ENCODE results near the gene FAM200B.

Gene FAM200B

DNA sequence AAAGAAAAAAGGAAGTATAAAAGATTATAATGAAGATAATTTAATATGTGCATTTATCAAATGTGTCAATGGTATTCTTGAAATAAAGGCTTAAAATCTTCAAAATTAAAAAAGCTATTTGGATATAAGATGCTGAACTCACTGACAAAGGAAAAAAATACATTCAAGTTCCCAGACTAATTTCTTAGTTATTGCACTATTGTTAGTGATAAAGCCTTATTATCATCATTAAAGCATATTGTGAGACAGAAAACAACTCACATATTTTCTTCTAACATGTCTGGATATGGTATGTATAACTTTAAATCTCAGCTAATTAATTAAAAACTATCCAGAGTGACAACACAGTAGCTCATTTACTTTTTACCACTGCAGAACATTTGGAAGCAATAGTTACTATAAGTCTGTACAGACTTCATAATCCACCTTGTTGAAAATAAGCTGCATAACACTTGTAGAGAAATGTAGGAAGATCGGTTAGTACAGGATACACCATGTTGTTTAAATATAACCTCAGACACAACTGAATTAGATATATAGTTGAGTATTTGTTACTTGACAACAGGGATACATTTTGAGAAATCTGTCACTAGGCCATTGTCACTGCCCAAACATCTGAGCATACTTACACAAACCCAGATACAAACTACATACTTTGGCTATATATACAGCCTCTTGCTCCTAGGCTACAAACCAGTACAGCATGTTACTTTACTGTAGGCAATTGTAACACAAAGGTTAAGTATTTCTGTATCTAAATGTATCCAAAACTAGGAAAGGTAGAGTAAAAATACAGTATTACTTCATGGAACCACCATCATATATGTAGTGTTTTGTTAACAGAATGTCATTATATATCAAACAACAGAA, 12.8 kb upstream of the FAM200B start:
- DNase-seq: no peak

DNA sequence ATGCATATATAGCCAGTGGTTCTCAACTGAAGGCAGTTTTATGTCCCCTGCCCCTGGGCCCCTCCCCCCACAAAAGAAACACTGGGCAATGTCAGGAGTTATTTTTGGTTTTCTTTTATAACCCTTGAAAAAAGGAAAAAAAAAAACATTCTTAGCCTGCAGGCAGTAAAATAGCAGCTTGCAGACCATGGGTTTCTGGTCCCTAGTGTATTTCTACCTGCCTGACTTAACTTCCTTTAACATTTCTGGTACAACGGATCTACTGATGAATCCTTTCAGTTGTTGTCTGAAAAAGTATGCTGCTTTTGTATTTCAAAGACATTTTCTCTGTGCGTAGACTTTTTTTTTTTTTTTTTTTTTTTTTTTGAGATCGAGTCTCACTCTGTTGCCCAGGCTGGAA, 11.1 kb upstream of the FAM200B start:
- no peak for DNase-seq

DNA sequence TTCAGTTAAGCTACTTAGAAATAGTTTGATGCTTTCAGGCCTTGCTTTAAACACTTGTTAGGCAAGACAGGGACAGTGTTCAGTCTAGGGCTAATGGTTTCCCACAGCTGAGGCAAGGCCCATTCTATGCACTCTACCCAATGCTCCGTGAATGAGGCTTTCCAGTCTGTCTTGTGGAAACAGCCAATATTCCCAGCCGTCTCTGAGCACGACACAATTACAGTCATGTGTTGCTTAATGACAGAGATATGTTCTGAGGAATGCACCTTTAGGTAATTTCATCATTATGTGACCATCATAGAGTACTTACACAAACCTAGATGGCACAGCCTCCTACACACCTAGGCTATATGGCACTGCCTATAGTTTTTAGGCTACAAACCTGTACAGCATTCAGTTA, 9.5 kb upstream of the FAM200B start:
- DNase-seq: no peak

DNA sequence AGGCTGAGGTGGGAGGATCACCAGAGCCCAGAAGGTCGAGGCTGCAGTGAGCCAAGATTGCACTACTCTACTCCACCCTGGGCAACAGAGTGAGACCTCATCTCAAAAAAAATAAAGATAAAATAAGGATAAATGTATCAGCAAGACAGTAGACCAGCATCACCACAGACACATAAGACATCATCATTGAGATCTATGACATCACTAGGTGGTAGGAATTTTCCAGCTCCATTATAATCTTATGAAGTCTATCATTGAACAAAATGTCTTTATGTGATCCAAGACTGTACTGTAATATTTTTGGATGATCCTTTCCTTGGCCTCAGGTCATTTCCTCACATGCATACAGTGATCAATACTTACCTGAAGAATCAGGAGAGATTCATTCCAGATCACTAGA, 8.3 kb upstream of the FAM200B start:
- no peak for DNase-seq

DNA sequence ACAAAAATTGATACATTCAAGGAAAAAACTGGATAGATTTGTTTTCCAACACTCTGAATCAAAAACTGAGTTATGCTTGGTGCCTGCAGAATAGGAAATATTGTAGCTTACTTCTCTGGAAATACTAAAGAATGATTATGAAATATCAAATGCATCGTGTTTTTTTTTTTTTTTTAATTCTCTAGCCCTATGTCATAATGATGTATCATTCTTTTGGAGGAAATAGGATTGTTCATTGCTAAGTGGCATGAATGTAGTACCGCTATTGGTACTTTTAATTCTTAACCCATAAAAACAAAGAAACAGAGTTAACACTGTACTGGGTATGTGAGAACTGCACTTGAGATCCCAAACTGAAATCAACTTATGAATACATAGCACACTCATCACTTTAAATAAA, 7.6 kb upstream of the FAM200B start:
- no peak for DNase-seq

DNA sequence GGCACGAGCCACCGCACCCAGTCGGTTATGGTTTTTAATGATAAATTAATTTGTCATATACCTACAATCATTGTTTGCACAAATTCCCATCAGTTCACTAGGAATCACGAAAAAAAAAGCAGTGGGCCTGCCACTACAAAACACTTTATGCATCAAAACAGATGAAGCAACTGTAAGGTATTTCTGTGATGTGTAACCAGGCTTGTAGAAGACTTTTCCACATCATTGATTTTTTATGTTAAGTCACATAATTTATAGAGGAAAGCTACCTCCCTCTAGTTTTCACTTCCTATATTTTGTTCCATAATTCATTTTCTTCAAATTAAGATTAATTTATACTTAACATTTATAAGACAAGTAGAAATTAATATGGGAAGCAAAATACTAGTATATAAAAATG, 6.7 kb upstream of the FAM200B start:
- no peak for DNase-seq

DNA sequence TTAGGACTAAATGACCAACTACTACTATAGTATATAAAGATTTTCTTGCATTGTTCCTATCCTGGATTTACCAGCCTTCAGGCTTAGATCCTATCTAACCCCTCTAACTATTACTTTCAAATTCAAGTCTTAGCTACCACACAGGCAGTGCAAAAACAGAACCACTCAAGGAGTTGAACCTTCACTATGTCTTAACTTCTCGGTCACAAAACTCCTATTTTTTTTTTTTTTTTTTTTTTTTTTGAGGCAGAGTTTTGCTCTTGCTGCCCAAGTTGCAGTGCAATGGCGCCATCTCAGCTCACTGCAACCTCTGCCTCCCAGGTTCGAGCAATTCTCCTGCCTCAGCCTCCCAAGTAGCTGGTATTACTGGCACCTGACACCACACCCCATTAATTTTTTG, 6.3 kb upstream of the FAM200B start:
- DNase-seq: no peak

DNA sequence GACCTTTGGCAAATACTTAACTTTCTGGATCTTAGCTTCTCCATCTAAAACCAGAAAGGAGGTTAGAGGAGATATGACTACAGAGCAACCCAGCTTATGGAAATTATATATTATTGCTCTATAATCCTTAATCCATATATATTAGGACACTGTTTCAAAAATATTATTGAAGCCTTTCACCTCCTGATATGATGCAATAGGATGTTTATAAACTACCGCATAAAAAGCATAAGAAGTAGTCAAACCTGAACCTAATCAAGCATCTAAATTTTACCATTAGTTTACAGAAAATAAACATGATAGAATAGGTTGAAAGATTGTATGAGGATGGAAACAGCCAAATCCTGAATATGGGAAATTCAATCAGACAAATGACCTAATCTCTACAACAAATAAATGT, 5.6 kb upstream of the FAM200B start:
- no peak for DNase-seq

DNA sequence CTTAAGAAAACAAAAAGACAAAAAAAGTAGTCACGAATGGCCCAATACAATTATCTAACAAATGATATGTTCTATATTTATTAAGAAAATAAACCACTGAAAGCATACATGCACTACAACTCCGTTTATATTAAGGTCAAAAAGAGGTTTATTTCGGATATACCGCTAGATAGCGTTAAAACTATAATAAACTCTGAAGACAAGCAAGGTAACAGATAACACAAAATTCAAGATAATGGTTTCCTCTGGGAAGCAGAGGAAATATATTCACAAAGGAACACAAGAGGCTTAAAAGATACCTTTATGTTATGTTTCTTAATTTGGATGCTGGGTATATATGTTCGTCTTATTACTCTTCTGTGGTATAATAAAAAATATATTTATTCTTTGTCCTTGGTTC, 4.7 kb upstream of the FAM200B start:
- no peak for DNase-seq

DNA sequence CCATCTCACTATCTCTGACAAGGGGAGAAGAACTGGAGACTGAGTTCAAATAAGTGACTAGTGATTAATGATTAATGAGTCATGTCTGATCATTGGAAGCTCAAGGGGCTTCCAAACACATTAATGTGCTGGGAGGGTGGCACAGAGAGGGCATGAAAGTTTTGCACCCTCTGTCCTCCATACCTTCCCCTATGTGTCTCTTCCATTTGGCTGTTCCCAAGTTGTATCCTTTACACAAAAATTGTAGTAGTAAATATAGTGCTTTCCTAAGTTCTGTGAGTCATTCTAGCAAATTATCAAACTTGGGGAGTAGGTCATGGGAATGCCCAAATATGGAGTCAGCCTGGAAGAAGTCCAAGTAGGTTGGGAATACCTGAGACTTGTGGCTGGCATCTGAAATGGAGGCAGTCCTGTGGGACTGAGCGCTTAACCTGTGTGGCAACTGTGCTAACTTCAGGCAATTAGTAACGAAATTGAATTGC, 4.1 kb upstream of the FAM200B start:
- peak; percentile 61 for DNase-seq

DNA sequence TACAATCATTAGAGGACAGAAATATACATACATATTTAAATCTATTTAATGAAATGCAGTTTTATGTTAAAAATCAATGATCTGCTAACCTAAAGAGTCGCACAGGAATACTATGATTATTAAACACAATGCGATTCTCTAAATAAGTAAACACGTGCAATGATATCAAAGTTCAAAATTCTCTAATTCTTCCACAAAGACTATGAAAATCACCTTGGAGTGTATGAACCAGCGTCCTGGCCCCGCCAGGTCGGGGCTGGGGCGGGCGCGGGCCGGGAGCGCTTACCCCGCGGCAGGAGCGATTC, 608 bp upstream of the FAM200B start:
- DNase-seq: no peak

DNA sequence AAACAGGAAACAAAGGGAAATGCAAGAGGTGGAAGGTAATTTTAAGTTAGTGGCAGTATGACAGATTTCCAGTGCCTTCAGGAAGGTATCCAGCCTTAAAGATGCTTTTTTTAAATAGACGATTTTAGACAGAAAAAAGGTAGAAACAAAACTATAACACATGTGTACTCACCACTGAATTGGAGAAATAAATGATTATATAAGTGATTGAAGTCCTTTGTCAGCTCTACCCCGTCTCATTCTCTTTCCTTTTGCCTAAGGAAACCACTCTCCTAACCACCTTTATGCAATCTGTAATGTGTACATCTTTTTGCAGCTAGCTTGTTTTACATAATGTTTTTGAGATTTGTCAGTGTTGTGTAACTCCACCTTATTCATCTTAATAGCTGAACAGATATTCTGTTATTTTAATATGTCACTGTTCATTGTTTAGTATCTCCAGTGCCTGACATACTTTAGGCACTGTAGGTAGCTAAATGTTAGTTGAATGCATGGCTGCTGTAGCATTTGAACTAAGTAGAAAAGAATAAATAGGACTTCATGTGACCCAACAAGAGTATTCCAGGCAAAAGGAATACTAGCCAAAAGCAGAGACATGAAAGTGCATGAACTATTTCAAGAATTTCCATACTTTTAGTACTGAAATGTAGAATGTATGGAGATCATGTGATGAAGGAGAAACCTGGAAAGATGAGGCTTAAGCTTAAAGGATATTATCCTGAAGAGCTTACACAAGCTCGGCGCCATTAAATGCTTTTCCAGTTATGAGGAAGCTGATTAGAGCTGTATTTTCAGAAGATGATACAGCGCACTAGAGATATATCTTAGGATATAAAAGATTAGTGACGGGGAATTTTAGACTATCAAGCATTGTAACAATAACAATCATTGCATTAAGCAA, 865 bp downstream of the FAM200B start:
- no peak for DNase-seq

DNA sequence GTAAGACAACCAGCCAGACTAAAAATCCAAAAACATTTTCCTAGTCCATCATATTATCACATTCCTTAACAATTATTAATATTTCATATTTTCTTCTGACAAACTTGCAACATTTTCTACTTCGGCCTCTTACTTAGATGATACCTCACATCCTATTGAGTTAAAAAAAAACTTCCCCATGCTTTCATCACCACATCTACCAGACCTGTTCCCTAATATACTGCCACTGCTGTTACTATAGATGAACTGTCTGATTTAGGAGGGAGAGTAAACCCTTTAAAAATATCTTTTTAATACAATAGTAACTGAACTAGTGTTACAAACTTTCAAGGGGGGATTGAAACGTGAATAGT, 1.5 kb downstream of the FAM200B start:
- no peak for DNase-seq

DNA sequence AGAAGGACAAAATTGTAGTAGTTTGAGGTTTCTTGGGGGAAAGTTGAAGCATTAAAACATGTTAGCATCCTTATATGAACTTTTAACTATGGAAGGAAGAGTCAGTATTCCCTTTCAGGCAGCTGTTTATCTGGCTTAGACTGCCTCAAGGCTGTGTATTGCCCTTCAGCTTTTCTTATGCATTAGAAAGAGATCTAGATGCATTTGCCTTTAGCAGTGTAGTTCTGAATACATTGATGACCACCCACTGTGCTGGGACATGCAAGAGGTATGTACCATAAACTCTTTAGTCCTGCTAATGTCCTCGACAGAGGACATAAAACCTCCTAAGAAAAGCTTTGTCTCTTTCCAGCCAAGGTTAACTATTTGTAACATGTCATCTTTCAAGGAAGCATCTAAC, 2.9 kb downstream of the FAM200B start:
- DNase-seq: no peak

DNA sequence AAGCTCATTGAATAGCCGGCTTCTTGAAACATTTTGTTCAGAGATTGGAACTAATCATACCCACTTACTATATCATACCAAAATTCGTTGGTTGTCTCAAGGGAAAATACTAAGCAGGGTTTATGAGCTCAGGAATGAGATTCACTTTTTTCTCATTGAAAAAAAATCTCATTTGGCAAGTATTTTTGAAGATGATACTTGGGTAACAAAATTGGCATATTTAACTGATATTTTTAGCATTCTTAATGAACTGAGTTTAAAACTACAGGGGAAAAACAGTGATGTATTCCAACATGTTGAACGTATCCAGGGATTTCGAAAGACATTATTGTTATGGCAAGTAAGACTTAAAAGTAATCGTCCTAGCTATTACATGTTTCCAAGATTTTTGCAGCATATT, 6.4 kb downstream of the FAM200B start:
- no peak for DNase-seq

DNA sequence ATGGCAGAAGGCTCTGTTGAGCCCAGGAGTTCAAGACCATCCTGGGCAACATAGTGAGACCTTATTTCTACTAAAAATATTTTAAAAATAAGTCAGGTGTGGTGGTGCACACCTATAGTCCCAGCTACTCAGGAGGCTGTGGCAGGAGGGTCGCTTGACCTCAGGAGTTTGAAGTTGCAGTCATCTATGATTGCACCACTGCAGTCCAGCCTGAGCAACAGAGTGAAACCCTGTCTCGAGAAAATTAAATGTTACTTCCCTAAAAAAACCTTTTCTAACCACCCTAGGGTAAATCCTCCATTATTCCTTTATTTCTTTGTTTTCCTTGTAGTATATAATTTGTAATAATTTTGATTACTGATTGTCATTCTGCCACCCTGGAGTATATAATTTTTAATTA, 7.9 kb downstream of the FAM200B start:
- DNase-seq: no peak

DNA sequence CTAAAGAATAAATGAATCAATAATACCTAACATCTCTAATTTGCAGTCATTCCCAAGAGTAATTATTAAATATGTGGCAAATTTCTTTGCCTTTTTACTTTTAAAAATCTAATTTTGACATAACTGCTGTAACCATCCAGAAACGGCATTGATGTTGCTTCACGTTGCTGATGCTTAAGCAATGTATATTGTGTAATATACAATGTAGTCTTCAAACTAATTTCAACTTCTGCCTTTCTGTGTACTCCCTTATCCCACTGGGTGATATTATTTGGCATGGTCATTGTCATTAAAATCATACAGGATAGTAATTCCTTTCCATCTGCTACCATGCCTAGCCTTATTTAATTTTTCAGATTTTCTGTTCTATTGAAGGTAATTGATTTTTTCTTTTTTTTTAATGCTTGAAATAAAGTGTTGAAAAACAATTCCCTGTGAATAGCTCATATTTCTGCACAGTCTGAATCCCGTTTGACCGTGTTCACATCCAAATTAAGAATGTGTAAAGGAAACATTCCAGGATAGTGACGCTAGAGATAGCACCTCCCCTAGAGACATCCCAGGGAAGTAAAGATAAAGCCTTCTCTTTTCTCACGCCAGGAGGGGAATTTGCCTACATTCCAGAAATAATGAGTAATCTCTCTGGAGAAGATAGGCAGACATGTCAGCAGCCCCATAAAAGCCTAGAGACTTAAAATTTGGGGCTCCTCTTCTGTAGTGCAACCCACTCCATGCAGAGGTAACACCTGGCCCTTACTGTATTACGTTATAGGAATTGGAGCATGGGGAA, 8.6 kb downstream of the FAM200B start:
- DNase-seq: no peak

DNA sequence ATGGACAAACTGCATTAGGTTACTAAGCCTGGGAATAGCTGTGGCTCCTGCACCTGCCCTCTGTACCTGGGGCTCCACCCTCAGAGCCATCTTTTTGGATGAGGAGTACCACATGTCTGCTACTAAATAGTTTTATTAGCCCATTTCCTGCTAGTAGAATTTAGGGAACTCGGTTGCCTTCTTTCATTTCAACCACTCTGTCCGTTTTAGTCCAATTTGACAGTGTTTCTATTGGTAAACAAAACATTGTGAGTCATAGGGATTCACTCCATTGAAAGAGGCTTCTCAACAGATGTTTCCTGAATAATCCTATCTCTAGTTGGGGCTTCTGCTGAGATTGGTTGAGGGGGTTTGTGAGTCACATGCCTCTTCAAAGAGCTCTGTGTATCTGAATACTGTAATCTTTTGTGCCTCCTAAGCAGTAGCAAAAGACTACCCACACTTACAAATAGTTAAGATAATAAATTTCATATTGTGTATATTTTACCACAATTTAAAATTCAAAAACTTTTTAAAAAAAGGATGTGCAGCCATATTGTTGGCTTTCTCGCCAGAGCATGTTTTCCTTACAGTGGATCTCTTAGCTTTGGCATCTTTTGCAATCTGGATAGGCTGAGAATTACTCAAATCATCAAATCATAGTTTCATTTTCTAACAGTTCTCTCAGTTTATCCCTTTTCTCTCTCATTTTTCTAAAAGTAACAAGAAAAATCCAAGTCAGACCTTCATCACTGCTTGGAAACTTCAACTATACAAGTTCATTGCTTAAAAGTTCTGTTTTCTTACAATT, 9.9 kb downstream of the FAM200B start:
- peak; percentile 89 for DNase-seq

DNA sequence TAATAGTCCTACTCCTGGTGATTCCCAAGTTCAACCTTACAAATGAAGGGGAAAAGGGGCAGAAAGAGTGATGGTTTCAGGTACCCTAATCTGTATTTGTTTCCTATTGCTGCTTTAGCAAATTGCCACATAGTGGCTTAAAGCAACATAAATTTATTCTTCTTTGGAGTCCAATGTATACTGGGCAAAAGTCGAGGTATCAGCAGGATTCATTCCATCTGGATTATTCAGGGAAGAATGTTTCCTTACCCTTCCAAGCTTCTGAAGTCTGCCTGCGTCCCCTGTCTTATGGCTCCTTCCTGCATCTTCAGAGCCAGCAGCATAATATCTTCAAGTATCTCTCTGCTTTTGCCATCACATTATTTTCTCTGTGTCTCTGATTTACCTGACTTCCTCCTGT, 11.0 kb downstream of the FAM200B start:
- DNase-seq: no peak

DNA sequence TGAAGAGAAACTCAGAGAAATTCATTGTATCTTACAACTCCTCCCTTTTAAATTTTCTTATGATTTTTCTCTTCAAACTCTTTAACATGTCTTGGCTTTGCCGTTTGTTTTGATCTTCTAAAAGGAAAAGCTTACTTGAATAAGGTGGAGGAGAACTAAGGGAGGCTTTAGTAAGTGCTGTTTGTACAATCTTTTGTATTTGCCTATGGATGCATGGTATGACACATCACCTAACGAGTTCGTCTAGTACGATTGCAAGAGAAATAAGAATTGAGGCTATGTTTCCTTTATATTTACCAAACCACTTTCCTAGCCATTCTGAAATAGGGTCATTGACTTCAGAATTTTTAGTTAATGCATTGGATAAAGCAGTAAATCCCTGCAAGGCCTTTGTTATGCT, 12.8 kb downstream of the FAM200B start:
- peak; percentile 90 for DNase-seq

DNA sequence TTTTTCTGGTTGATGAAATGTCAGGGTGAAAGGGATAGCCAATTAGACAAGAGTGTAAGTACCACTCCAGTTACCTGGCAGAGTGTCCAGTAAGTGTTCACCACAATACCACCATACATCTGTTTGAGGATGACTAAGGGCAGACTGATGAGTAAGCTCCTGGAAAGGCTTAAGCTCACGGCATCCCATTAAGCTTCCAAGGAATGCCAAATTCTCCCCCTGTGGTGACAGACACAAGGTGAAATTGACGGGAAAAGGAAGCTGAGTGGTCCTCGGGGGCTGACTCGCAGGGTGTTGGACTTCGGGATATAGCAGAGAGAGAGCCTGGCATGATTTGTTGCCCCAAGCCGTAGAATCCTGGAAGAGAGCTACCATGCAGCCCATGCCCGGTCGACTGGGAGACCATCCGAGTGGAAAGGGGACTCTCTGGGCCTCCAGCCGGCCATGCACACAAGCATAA, 13.6 kb downstream of the FAM200B start:
- peak; percentile 89 for DNase-seq

DNA sequence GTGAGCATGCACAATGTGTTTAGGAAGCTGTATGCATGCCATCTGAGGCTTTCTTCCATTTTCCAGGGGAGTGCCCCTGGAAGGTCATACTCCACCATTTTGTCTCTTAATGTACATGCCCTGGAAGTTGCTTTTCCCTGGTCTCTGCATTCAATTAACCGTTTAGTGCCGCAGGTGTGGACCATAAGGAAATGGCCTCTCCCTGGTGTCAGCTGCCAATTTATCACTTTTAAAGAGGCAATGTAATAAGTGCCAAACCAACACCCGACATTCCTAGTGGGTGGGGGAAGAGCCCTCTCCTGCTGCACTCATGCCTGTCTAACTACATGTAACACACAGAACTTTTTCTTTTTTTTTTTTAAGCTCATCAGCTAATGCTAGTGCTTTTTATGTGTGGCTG, 14.1 kb downstream of the FAM200B start:
- no peak for DNase-seq

DNA sequence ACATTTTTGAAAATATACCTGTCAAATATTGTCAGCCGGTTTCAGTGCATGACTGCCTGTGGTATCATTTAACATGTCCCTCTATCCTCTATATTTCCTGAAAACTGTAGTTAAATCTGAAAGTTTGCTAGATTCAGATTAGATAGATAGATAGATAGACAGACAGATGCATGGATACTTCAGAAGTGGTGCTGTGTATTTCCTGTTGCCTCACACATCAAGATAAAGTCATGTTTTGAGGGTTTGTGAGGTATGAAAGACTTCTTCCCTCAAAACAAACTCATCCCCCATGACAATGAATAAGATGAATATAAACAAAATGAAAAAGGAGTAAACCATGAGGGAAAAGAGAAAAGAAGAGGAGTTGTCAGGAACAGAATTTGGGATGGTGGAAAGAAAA, 15.2 kb downstream of the FAM200B start:
- DNase-seq: no peak

Data from DMS53 (cell line).